Stimulated activated CD4-positive, alpha-beta T cell treated with anti-CD3 and anti-CD28 coated beads, Interleukin-4, amount 100 ng/mL, for 24 hours (primary cell): ENCODE results near the gene KRTAP5-5.
"Not testable (repeated sequence)": the region's sequence is repeated elsewhere in the genome, so short reads cannot be mapped to it uniquely, and the experiment has no call there.

ENCODE experiments used
- DNase-seq: peaks from one replicate; pipeline ENCODE4 v3.0.0-alpha.2; 2020

KRTAP5-5 gene

DNA sequence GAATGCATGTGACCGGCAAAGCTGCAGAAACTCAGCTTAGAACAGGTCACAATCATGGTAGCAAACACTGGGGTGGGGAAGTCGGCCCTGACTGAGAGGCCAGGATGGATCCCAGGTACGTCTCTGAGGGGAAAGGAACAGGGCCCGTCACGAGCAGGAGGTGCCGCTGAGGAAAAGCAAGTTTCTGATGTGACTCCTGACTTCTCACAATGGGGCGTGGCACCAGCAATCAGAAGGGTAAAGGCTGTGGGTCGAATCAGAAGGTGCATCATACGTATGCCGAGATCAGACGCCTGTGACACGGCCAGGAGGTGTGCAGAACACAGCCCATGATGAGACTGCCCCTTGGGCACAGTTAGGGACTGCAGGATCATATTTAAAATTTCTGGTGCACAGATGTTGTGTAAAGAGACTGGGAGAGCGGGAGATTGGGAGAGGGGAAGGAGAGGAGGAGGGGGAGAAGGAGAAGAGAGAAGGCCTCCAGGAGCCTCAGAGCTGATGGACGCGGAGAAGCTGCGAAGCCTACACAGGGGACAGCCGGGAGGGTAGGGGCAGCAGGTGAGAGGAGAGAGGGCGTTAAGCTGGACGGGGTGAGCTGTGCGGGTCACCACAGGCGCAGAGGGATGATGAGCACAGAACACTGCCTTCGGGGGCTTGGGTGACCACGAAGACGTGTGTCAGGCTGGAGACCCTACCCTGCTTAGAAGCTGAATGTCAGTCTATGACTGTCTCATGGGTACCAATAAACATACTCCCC, 30.7 kb downstream of the KRTAP5-5 start:
- no peak for DNase-seq

DNA sequence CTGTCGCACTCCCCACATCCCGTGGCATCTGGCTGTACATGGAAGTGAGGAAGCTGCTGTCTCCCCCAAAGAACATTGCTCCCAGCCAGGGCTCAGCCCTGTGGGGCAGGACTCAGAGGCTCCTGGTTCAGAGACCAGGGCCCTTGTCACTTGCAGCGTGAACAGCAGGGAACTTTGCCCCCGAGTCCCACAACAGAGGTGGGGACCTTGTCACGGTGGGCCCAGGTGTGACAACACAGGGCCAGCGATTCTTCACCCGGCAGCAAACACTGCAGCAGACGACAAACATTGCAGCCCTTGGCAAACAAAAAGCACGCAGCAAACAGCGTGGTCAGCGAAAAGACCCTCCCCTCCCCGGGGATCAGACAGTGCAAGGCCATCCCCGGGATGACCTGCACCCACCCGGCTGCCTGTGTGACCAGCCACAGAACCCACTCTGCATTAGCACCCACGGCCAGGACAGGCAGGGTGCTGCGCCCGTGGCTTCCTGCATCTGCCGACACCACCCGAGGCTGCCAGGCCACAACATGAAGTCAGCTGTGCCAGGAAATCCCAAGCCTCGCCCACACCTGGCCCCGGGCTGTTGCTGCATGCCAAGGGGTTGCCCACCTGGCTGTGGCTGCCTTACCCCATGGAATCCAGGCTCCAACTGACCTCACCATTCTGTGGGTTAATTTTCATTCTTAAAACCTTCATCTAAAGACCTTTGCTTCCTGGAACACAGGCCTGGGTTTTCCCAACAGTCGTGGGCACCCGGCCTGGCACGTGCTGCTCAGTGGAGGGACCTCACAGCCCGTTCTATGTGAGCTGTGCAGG, 32.1 kb downstream of the KRTAP5-5 start:
- not testable (repeated sequence) for DNase-seq

DNA sequence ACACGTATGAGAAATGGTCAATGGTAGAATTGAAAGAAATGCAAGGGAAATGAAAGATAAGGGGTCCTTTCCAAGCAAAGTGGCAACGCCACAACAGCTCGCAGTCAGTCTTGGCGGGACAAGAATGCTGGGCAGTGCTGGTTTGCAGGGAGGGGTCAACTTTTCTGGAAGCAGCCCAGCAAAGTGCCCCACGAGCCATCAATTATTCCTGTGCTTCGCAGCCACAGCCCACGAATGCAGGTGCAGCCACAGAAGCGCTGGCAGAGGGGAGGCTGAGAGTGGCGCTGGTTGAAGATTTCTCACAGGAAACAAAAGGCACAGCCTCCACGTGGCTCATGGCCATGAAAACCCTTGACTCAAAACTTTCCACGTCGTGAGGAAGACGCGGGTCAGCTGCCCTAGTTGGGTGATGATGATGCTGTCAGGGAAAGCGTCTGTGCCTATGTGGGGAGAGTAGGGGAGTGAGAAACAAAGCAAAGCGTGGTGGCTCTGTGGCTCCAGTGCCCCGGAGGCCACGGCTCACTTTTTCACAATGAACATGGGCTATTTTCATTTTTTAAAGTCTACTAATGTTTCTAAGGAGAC, 33.2 kb downstream of the KRTAP5-5 start:
- DNase-seq, result not testable (repeated sequence)

DNA sequence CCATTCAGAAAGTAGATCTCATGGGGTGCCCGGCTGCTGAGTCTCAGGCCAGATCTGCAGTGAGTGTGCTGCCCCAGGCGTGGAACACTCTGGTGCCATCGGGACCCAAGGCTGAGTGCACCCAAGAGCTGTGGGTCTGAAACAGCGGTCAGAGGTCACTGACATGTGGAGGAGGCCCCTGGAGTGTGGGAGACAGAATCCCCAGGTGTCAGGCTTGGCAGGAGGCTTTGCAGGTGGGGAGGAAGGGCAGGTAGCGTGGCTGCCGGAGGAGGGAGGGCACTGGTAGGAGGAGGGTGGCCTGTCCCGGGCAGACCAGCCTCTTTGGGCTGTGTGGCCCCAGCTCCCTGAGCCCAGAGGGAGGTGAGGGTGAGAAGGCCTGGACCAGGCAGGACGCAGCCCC, 35.7 kb downstream of the KRTAP5-5 start:
- no peak for DNase-seq

DNA sequence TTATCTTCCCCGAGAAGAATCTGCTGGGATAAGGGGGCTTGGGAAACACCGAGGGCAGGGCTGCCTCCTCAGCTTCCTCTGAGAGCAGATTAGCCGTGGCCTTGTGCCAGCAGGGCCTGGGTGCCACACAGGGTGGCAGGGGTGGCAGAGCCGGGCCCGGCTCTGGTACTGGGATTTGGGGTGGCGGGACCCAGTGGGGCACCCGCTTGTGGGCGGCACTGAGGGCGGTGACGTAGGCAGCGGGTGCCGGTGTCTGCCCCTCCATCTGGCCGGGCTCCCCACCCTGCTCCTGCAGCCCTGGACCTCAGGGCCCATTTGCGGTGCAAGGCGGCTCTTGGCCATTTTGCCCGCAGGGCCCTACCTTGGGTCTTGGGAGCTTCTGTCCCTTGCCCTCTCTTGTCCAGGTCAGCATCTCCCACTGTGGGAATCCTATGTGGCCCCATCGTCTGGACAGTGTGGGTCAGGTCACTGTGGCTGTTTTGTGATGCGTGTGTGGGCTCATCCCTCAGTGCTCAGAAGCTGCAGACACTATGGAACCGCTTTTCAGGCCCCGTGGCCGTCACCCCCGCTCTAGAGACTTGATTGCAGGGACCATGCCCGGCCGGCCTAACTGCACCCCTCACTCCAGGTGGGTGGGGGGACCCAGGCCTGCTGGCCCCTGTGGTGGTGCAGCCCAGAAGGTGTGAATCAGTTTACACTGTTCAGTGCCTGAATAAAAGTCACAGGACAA, 37.7 kb downstream of the KRTAP5-5 start:
- no peak for DNase-seq

DNA sequence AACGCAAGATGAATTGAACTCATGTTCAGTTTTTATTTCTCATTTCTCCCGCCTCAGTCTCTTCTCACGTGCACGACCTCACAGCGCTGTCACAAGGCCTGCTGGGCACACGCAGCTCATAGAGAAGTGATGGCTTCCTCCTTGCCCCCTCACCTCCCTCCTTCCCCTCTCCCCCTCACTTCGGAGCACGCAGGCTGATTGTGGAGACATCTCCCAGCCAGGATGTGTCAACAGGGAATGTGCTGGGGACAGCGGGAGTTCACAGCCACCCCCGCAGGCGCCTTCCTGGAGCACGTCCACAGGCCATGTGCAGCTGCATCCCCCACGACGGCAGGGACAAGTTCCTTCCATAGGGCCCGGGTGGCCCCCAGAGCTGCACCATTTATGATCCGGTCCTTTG, 38.3 kb downstream of the KRTAP5-5 start:
- DNase-seq, result no peak

DNA sequence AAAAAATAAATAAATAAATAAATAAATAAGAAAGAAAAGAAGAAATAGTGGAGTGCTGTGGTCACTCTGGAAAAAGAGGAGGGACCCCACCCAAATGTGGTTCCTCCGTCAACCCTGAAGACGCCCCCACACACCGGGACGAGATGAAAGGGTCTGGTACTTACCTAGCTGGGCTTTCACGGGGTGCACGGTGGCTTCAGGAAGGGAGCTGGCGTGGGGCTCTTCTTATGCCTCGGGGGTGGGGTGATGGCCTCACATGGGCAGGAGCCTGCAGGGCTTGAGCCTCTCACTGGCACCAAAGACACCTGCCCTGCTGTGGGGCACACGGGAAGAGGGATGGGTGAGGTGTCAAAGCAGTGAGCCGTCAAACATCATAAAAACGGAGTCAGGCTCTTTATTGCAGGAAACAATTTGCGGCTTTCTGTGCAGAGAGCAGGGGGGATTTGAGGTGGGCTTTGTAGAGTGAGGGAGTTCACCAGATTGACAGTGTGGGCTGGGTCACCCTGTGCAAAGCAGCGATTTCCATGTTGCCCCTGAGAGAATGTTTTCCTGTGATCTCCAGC, 39.4 kb downstream of the KRTAP5-5 start:
- no peak for DNase-seq

DNA sequence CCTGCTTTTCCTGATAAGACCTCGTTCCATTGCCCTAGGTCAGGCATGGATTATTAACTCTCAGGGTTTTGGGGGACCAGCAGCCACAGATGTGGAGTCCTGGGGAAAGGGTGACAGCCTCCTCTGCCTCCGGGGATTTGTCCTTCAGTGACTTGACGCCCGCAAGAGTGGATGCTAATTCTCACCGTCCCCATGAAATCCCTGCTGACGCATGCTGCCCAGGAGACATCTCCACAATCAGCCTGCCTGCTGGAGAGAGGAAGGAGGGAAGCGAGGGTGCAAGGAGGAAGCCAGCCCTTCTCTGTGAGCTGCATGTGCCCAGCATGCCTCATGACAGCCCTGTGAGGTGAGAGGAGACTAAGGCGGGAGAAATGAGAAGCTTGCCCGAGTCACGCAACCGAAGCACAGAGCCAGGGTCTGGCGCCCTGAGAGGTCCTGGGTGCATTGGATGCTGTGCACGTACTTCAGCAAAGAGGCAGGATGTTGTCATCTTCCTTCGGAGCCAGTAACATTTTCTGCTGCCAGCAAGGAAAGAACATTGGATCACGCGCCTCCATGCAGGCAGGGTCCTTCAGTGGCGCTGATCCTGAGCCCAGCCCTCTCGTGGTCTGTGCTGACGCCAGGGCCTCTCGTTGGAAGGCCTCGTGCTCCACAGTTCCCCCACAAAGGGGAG, 40.1 kb downstream of the KRTAP5-5 start:
- DNase-seq, result no peak

DNA sequence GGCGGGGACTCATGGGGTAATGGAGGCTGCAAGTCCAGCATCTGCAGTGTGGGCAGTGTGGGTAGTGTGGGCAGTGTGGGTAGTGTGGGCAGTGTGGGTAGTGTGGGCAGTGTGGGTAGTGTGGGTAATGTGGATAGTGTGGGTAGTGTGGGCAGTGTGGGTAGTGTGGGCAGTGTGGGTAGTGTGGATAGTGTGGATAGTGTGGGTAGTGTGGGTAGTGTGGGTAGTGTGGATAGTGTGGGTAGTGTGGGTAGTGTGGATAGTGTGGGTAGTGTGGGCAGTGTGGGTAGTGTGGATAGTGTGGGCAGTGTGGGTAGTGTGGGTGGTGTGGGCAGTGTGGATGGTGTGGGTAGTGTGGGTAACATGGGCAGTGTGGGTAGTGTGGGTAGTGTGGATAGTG, 40.9 kb downstream of the KRTAP5-5 start:
- not testable (repeated sequence) for DNase-seq

DNA sequence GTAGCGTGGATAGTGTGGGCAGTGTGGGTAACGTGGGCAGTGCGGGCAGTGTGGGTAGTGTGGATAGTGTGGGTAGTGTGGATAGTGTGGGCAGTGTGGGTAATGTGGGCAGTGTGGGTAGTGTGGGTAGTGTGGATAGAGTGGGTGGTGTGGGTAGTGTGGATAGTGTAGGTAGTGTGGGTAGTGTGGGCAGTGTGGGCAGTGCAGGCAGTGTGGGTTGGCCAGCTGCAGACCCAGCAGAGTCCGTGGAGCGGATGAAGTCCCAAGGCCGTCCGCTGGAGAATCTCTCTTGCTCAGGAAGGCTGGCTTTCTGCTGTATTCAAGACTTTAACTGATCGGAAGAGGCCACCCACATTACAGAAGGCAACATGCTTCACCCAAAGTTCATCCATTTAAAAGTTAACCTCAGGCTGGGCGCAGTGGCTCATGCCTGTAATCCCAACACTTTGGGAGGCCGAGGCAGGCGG, 41.4 kb downstream of the KRTAP5-5 start:
- DNase-seq, result no peak

DNA sequence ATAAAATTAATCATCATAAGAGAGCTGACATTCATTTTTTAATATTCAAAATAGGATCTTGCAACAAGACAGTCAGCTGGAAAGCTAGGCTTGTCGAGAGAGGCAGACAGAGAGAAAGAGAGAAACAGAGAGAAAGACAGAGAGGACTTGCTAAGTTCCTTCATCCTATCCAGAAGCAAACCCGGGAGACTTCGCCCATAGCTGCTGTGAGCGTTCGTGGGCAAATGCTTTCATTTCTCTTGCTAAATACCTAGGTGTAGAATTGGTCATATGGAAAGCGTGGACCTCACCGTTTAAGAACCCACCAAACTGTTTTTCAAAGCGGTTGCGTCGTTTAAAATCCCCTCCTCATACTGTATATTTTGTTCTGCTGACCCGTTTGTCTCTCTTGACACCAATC, 42.1 kb downstream of the KRTAP5-5 start:
- DNase-seq, result no peak

DNA sequence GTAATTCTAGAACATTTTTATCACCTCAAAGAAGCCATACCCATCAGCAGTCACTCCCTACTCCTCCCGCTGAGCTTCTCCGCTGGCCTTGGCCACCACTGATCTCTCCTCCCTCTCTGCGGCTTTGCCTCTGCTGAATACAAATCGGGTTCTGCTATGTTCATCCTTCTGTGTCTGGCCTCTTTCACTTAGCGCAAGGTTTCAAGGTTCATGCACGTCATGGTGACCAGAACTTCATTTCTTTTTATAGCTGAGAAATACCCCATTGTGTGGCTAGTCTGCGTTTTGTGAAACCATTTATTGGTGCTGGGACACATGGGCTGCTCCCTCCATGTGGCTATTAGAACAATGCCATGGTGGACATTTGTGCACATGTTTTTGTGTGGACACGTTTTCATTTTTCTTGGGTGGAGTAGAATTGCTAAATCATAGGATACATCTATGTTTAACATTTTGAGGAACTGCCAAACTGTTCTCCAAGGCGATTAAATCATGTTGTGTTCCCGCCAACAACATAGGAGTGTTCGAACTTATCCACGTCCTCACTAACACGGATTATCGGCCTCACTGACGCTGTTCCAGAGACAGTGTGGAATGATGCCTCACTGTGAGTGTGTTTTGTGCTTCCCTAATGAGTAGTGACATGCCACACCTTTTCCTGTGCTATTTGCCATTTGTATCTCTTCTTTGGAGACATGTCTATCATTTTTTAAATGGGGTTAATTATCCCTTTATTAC, 43.2 kb downstream of the KRTAP5-5 start:
- no peak for DNase-seq

DNA sequence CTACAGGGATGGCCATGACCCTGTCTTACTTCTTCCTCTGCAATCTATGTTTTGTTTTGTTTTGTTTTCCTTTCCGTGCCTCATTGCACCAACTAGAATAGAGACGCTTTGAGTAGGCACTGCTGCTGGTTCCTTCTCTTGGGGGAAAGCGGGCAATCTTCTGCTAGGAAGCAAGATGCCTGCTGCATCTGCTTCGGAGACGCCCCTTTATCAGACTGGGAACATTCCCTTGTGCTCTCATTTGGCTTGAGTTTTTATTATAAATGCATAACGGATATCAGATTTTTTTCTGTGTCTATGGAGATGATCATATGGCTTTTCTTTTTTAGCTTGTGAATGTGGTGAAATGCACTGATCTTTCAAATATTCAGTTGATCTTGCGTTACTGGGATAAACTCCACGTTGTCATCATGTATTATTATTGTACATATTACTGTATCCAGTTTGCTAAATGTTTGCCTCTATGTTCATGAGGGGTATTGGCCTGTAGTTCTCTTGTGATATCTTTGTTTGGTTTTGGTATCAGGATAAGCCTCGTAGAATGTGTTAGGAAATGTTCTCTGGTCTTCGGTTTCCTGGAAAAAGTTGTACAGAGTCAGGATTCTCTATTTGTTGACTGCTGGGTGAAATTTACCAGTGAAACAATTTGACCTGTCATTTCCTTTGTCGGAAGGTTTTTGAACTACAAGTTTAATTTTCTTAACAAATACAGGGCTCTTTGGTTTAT, 44.0 kb downstream of the KRTAP5-5 start:
- no peak for DNase-seq

DNA sequence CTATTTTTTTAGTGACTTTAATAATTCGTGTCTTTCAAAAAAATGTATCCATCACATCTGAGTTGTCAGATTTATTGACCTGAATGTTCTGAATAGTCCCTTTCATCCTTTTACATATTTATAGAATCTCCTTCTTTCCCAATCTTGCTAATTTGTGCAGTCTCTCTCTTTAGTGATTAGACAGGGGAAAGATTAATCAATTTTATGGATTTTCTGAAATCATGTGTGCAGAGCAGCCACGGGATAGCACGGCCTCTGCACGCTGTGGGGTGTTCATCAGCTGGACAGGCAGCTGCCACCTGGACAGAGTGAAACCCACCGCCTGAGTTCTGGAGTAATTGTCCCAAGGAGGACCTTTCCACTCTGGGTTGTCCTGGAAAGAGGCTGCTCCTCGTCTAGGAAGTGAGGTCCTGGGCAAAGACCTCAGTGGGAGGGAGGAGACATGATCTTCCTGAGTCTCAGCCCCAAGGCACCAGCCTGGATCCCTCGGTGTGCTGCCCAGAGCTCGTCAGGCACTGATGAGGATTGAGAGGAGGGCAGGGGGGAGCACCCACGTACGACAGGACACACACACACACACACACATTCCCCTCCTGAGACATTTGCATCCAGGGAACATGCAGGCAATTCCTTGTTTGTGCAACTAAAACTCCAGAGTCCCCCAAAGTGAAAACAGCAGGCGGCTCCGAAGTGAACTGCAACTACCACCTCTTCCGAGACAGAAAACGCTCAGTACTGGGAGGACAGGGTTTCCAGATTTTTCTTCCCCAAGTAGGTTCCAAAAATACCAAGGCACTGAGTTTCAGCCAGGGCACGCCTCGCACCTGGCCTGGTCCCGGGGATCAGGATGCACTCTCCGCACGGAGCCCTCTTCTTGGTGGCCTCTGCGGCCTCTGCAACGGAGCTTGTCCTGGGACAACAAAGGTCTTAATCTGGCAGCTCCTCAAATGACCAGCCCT, 44.9 kb downstream of the KRTAP5-5 start:
- no peak for DNase-seq

DNA sequence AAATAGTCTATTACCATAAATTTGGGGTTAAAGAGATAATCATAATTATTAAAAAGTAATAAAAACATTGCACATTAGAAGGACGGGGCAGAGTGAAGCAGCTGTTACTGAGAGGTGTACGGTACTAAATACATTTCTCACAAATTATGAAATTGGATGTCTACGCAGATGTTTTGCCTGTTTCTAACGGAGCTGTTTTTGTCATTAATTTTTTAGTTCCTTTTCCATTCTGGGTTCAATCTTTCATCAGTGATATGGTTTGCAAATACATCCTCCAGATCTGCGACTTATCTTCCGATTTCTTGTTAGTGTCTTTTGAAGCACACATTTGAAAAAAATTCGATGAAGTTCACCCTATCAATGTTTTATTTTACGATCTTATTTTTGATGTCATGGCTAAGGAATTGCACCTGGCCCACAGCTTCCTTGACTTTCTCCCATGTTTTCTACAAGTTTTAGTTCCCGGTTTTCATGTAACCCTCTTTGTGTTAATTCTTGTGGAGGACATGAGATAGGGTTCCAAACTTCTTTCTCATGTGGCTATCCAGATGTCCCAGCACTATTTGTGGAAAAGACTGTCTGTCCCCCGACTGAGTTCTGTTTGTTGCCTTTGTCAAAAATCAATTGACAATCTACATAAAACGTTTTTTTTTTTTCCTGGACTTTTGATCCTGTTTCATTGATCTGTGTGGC, 46.1 kb downstream of the KRTAP5-5 start:
- no peak for DNase-seq

DNA sequence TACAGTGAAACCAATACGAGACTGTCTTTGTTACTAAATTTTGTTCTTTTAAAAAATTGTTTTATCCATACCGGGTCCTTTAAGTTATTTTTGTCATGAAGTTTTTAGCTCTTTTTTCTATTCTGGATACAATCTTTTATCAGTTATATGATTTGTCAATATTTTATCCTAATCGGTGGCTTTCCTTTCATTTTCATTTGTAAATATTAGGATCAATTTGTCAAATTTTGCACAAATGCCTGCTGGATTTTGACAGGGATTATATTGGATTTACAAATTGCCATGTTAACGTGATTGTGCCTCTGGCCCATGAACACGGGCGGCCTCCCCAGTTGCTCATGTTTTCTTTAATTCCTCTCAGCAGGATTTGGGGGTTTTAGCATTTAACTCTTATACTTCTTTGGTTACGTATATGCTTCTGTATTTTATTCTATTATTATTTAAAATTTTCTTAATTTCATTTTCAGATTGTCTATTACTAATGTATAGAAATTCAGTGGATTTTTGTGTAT, 46.7 kb downstream of the KRTAP5-5 start:
- DNase-seq, result no peak

DNA sequence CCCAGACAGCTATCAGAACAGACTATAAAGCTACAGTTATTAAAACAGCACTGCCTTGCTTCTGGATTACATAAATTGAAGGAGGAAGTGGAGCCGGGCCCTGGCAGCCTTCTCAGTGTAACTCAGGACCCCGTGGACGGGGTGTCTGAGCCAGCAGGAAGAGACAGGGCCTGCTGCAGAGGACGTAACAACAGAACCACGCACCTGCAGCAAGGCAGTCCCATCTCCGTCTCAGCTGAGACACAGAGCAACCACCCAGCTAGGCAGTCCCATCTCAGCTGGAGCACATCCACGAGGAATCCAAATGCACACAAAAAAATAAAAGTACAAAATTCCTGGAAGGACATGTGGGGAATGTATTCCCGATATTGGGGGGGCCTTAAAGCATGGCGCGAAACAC, 50.3 kb downstream of the KRTAP5-5 start:
- DNase-seq, result no peak
